Urinary bladder (tissue), 4 donors: ENCODE measurements around the gene MRGPRD. TPM values are rescaled to one million over a fixed set of nuclear protein-coding genes. Genes with fewer than 3 reads are reported as not detected.
"Not testable (repeated sequence)": the region's sequence is repeated elsewhere in the genome, so short reads cannot be mapped to it uniquely, and the experiment has no call there.

Experiments
- DNase-seq: peaks from one replicate; pipeline ENCODE4 v3.0.0-alpha.2; 2015; ENCODE audit errors: extremely low spot score
- H3K27ac ChIP-seq: one replicate; pipeline ENCODE4 v1.5.1; 2013; ENCODE audit warnings: low read depth, mild to moderate bottlenecking, moderate library complexity
- H3K36me3 ChIP-seq: one replicate; pipeline ENCODE4 v1.6.1; 2013; ENCODE audit warnings: mild to moderate bottlenecking, moderate library complexity; ENCODE audit not compliant: insufficient read depth
- H3K4me1 ChIP-seq: one replicate; pipeline ENCODE4 v1.6.1; 2013; ENCODE audit warnings: mild to moderate bottlenecking, moderate library complexity; ENCODE audit not compliant: insufficient read depth
- H3K4me3 ChIP-seq: one replicate; pipeline ENCODE4 v1.5.1; 2013; ENCODE audit warnings: low read depth, low read length
- WGBS: extraction: QIAGEN DNeasy Blood & Tissue Kit; methylation state at CpG from one replicate; pipeline ENCODE4 v1.1.7; 2013; 5-methylcytosine and 5-hydroxymethylcytosine counted together
- polyA plus RNA-seq: library from polyadenylated mRNA; stranded (reverse); fragments of 200-250 nt; gene quantifications from one replicate; pipeline ENCODE4 v1.2.3, GENCODE V29; 2013
- total RNA-seq: library from RNA; depleted of rRNA; stranded (reverse); fragments of >200 nt; gene quantifications from one replicate; pipeline ENCODE4 v1.2.3, GENCODE V29; 2014
- donor health status: healthy with polysubstance abuse.
- donor health status: healthy.

Gene MRGPRD
- total and polyA plus RNA-seq, 2 donors = 1.5 TPM; not detected in 1

DNA sequence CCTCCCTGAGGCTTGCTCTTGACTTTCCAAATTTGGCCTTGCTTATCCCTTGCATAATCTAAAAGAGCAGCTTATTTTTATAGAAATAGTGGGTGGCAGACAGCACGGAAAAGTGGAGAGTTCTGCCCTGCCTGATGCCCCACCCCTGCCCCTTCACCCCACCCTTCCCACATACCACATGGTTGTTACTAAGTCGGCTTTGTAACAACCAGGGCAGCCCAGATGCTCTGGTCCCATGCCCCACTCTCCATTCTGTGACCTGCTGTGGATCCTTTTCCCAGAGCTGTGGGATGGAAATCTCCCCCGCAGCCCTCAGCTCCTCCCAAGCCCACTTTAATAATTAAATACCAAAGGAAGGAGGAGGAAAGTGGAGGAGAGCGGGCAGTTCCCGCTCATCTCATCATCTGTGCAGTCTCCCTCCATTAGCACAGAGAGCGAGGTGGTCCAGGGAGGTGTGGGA is 21.4 kb upstream of the MRGPRD start:
- no peak for DNase-seq
- Histone ChIP-seq H3K36me3 (no peaks in the 10 kb centered on the region), H3K4me3 (no peak overlapping the region), H3K4me1 (no peaks in the 10 kb centered on the region), H3K27ac (no peak overlapping the region)
- WGBS = 50% methylated on average over 6 of the region's 6 CpGs

DNA sequence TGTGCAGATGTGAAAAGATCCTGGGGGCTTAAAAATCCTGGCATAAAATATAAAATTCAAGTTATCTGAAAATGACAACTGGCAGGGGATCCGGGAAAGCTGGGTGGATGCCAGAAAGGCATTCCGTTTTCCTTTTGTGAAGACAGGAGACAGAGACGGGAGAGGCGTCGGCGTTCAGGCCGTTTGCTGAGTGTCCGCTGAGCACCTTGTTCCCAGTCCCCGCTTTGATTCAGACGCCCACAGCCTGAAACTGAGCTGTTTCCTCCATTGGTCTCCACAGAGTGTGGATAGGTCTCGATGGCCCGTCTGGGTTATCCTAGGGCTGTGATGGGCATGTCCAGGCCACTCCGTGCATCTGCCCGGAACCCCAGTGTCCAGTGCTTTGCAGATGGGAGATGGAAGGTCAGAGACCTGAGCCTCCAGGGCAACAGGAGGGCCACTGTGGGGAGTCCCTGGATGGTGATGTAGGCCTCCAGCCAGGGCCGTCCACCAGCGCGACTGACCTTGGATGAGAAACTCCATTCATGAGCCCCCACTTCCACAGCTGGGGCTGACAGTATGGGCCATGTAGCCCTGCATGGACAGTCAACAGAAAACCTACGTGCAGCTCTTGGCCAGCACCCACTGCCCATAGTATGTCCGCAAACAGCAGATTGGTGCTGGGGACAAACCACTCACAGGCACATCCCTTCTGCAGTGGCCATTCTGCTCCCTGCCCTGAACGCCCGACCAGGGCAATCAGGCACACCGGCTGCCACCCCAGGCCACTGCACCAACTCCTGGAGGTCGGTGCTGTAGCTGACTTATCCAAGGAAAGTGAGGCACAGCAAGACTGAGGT is 20.7 kb upstream of the MRGPRD start:
- Histone ChIP-seq H3K27ac (peak overlapping the region; percentile 65), H3K36me3 (no peaks in the 10 kb centered on the region), H3K4me3 (no peak overlapping the region), H3K4me1 (no peaks in the 10 kb centered on the region)
- WGBS = 52% methylated on average over 23 of the region's 23 CpGs
- no peak for DNase-seq

DNA sequence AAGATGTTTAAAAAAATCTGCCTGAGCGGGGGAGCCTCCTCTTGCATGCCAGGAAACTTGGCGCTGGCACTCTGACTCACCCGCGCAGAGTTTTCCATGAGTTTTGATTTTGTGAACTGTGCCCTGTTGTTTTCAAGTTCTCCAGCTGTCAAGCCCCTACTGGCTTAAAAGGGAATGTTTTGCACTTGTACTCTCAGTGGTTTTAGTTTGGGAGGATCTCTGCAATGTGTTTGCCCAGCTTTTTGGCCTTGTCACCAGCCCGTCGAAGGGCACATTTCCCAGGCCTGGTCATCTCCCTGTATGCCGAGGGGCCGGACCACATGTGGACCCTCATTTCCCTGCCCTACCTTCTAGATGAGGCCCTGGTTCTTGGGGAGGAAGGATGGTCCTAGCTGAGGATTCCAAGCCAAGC is 20.1 kb upstream of the MRGPRD start:
- H3K27ac ChIP-seq = peak overlapping the region; percentile 65
- H3K4me1 ChIP-seq = no peaks in the 10 kb centered on the region
- DNase-seq = no peak
- 17% methylated on average over 8 of the region's 8 CpGs for WGBS
- no peak overlapping the region for H3K4me3 ChIP-seq
- H3K36me3 ChIP-seq = no peaks in the 10 kb centered on the region

DNA sequence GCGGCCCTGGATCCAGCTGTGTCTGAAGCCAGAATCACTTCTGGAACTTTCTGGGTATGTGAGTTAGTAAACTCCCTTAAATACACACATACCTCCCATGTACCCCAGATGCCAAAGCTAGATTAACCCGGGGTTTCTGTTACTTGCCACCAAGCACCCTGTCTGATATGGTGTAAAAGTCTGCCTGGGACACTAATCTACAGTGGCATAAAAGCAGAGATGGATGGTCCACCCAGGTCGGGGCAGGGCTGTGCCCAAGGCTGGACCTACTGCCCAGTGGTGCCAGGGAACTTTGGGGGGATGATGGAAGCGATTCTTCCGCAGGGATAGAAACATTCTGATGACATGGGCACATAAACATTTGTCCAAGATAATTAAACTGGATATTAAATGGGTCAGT is 19.6 kb upstream of the MRGPRD start:
- Histone ChIP-seq H3K27ac (peak overlapping the region; percentile 76), H3K36me3 (no peaks in the 10 kb centered on the region), H3K4me1 (no peaks in the 10 kb centered on the region), H3K4me3 (no peak overlapping the region)
- 50% methylated on average over 5 of the region's 5 CpGs for WGBS
- no peak for DNase-seq

DNA sequence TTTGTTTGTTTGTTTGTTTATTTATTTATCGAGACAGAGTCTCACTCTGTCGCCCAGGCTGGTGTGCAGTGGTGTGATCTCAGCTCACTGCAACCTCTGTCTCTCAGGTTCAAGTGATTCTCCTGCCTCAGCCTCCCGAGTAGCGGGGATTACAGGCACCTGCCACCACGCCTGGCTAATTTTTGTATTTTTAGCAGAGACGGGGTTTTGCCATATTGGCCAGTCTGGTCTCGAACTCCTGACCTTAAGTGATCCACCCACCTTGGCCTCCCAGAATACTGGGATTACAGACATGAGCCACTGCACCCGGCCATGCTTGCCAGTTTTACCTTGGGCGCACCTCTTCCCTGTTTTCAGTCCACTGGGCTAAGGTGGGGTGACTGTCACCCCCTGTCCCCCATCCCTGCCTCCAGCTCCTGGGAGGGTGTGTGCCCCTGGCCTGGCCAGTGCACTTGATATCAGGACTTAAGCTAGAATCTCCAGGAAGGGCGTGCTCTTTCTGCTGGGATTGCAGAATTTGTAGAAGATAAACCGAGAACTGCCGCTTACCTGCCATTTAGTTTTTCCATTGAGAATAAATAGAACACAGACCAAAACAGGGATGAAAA is 19.1 kb upstream of the MRGPRD start:
- H3K4me1 ChIP-seq, H3K27ac ChIP-seq, H3K36me3 ChIP-seq, DNase-seq, H3K4me3 ChIP-seq: not testable (repeated sequence)
- WGBS = 86% methylated on average over 12 of the region's 12 CpGs

DNA sequence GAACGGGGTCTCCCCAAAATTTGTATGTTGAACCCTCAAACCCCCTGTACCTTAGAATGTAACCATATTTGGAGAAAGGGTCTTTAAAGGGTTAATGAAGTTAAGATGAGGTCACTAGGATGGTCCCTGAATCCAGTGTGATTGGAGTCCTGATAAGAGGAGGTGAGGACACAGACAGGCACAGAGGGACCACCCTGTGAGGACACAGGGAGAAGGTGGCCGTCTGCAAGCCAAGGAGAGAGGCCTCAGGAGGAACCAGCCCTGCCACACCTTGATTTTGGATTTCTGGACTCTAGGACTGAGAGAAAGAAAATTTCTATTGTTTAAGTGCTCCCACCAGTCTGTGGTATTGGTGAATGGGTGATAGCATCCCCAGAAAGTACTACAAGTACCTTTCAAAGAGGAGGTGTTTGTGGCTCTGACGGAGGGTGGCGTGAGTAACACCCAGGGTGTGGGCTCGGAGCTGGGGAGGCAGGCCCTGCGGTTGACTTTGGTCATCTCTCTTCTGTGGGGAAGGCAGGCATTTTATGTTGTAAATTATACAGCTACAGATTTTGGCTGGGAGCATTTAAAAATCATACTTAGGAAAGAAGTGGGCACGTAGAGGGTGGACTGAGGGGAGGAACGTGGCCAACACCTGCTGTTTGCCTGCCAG is 18.4 kb upstream of the MRGPRD start:
- no peak for DNase-seq
- Histone ChIP-seq H3K36me3 (no peaks in the 10 kb centered on the region), H3K4me1 (no peaks in the 10 kb centered on the region), H3K27ac (no peak overlapping the region), H3K4me3 (no peak overlapping the region)
- 79% methylated on average over 8 of the region's 8 CpGs for WGBS

DNA sequence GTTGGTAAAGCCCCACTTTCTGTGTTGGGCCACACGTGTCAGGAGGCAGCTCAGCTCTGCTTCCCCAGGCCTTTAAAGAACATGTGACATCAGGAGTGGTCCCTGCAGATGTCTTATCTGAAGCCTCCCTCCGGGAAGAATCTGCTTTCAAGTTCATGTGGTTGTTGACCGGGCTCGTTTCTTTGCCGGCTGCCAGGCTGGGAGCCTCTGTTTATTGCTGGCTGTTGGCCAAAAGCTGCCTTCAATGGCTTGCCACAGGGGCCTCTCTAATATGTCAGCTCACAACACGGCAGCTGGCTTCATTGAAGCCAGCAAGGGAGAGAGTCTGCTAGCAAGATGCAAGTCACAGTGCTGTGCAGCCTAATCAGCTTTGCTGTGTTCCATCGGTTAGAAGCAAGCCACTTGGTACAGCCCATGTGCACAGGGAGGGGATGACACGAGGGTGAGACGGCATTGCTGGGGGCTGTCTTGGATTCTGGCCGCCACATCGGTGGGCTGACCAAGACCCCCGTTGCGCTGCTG is 17.7 kb upstream of the MRGPRD start:
- Histone ChIP-seq H3K4me3 (no peak overlapping the region), H3K36me3 (no peaks in the 10 kb centered on the region), H3K4me1 (no peaks in the 10 kb centered on the region), H3K27ac (no peak overlapping the region)
- WGBS = 21% methylated on average over 13 of the region's 13 CpGs
- DNase-seq = no peak

DNA sequence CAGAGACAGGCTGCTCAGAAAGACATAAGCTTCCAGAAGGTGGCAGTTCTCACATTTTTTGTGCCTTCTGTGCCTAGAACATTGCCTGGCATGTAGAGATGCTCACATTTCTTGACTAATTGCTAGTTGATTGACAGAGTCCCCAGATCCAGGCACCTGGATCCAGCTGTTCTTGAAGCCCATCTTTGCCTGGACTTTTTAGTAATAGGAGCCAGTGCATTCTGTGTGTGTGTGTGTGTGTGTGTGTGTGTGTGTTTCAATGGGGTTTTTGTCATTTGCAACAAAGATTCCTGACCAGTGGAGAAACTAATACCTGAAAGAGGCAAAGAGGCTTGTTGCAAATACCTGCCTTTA is 17.2 kb upstream of the MRGPRD start:
- no peak overlapping the region for H3K27ac ChIP-seq
- H3K4me3 ChIP-seq = no peak overlapping the region
- DNase-seq = no peak
- no peaks in the 10 kb centered on the region for H3K4me1 ChIP-seq
- no peaks in the 10 kb centered on the region for H3K36me3 ChIP-seq

DNA sequence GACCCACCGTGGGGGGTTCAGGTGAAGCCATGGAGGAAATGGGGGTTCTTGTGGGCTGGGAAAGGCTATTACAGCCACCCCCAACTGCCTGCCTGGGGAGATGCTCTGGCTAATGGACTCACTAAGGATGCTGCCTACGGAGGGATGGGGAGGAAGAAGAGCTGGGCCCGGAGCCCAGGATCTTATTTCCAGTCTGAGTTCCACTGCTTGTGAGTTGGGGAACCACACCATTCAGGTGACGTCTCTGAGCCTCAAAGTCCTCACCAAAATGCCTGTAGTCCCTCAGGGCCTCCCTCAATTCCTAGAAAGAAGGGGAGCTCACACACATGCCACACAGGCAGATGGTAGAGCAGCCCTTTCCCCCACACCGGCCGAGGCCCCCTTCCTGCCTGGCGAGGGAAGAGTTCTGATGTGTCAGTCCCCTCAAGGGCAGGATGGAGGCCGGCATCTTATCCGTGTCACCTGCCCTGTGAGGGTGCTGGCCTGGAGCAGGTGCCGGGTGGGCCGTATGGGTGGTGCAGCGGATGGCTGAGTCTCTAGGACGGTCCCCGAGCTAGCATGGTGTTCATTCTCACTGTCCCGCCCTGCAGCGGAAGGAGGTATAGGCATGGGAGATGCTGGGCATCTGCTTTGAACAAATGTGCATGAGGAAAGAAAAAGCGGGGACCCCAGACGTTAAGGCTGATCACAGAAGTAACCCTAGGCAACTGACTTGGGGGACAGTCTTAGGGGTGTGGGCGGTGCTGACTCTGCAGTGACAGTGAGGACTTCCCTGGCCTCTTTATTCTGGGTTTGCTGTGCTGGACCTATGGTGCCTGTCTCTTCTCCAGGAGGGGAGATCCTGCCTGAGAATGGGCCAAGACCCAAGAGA is 16.6 kb upstream of the MRGPRD start:
- no peak overlapping the region for H3K4me3 ChIP-seq
- WGBS = 93% methylated on average over 19 of the region's 19 CpGs
- DNase-seq = no peak
- H3K36me3 ChIP-seq = no peaks in the 10 kb centered on the region
- no peak overlapping the region for H3K27ac ChIP-seq
- H3K4me1 ChIP-seq = no peaks in the 10 kb centered on the region

DNA sequence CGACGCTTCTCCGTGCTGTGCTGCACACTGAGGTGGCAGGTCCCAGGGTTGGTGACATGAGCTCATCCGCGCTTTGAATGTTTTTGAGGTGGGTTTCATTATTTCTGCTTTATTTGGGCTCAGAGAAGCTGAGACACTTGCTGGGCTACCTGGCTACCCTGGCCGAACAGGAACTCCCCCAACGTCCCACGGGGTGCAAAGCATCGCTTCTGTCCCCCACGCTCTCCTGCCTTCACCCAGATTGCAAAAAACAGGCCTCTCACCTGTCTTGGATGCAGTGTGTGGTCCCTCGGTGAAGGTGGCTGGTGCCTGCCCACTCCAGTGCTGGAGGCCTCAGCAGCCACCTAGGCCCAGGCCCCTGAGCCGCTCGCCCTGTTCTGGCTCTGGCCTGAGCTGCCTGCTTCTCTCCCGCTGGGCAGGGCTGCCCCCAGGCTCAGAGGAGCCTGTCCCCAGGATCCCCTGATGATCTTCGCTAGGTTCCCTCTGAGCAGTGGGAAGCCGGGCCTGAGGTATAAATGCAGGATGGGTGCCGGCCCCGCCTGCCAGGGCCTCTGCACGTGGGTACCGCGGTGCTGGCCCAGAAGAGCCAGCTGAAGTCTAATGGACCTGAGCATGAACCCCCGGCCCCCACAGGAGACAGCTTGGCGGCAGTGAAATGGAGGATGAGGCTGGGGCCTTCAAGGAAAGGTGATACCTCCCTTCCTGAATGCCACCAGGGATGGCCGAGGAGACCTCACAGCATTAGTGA is 15.8 kb upstream of the MRGPRD start:
- no peaks in the 10 kb centered on the region for H3K36me3 ChIP-seq
- no peak overlapping the region for H3K27ac ChIP-seq
- DNase-seq = no peak
- WGBS = 95% methylated on average over 24 of the region's 24 CpGs
- H3K4me1 ChIP-seq = no peaks in the 10 kb centered on the region
- H3K4me3 ChIP-seq = no peak overlapping the region

DNA sequence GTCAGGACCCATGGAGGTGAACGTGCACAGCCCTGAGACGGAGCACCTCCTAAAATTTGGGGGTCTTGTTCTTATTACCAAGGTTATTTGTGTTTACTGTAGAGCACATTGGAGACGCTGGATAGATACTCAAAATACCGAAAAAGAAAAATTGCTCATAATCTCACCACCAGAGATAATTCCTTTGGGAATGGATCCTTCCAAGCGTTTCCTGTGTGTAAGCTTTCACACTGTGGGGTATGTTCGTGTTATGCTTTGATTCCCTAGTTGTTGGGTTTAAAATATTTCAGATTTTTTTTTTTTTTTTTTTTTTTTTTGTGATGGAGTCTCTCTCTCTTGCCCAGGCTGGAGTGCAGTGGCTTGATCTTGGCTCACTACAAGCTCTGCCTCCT is 14.1 kb upstream of the MRGPRD start:
- DNase-seq = no peak
- Histone ChIP-seq H3K27ac (no peak overlapping the region), H3K36me3 (no peaks in the 10 kb centered on the region), H3K4me3 (no peak overlapping the region), H3K4me1 (no peaks in the 10 kb centered on the region)
- WGBS = 78% methylated on average over 6 of the region's 6 CpGs

DNA sequence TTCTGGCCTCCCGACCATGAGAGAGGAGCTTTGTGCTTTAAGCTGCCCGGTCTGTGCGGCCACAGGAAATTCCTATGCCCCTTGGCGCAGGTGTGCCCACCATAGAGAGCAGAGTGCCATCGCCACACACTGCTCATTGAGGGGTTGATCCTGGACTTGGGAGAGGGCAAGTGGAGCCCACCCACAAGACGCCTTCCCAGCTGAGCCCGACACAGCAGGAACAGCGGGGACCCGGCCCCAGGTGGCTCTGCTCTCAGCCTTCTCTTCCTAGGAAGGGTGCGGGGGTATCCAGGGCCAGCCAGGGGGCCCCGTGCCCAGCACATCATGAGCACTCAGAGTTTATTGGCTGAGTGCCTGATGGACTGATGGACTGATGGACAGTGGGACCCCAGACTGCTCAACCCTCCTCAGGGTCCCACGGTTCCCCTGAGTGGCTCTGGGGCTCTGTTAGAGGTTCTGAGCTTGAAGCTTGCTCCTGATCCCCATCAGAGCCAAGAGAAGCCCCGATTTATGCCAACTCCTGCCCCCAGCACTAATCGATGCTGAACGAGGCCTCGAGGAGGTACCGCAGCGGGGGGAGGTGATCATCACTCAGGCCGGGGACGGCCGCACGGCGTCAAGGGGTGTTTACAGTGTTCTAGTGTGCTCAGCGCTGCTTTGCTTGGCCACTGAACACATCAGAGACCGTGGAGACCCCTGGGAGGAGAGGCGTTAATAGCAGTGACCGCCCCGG is 13.5 kb upstream of the MRGPRD start:
- no peak for DNase-seq
- 78% methylated on average over 28 of the region's 28 CpGs for WGBS
- Histone ChIP-seq H3K4me1 (no peaks in the 10 kb centered on the region), H3K27ac (no peak overlapping the region), H3K4me3 (no peak overlapping the region), H3K36me3 (no peaks in the 10 kb centered on the region)
